GM12878 (cell line): ENCODE data around the gene MR1. TPM values are rescaled to one million over a fixed set of nuclear protein-coding genes. Genes with fewer than 3 reads are reported as not detected.

ENCODE experiments used
- ASH2L ChIP-seq: fragments of 300-600, 200-600 bp; sonication (generic); IDR thresholded peaks from 2 replicates; pipeline ENCODE4 v1.6.1; 2017; ENCODE audit warnings: low read depth, mild to moderate bottlenecking, borderline replicate concordance
- CREM ChIP-seq: IDR thresholded peaks from 2 replicates; pipeline ENCODE4 v1.6.1; 2014; ENCODE audit warnings: antibody characterized with exemption, low read depth
- CUX1 ChIP-seq: IDR thresholded peaks from 2 replicates; pipeline ENCODE4 v1.6.1; 2012; ENCODE audit warnings: improper control_type of control experiment, low read depth, low read length; ENCODE audit not compliant: insufficient replicate concordance
- HDAC6 ChIP-seq: fragments of 200-600 bp; sonication (generic); IDR thresholded peaks from one replicate; pipeline ENCODE4 v1.8.0; 2017; ENCODE audit warnings: antibody characterized with exemption; ENCODE audit not compliant: unreplicated experiment
- NFIC ChIP-seq: IDR thresholded peaks from 2 replicates; pipeline ENCODE4 v1.6.1; 2012; ENCODE audit warnings: low read depth, mild to moderate bottlenecking, inconsistent platforms, low read length, moderate library complexity
- NR2C1 ChIP-seq: fragments of 450-650 bp; IDR thresholded peaks from 2 replicates; pipeline ENCODE4 v1.6.1; 2017; ENCODE audit warnings: antibody characterized with exemption, mild to moderate bottlenecking, moderate library complexity
- NRF1 ChIP-seq: conservative IDR thresholded peaks from 2 replicates; pipeline ENCODE4 v1.6.1; 2011; ENCODE audit warnings: mild to moderate bottlenecking, low read depth, low read length, improper control_type of control experiment
- PKNOX1 ChIP-seq: fragments of 450-650 bp; IDR thresholded peaks from 2 replicates; pipeline ENCODE4 v1.6.1; 2016; ENCODE audit warnings: mild to moderate bottlenecking
- SIN3A ChIP-seq: IDR thresholded peaks from 2 replicates; pipeline ENCODE4 v1.6.1; 2012; ENCODE audit warnings: low read depth, low read length, improper control_type of control experiment
- SMAD5 ChIP-seq: IDR thresholded peaks from 2 replicates; pipeline ENCODE4 v1.6.1; 2016; ENCODE audit warnings: antibody characterized with exemption, low read depth
- polyA plus RNA-seq, 11 experiments: library from polyadenylated mRNA; depleted of rRNA in 4 of 11; unstranded in 6 of 11; stranded (reverse) in 5 of 11; fragments of >200 nt; fragmentation: Nextera tagmentation in 4 of 11; fragmentation: Illumina TruSeq in 1 of 11; extraction: Ambion mirVana in 4 of 11; extraction: Trizol in 1 of 11; gene quantifications; 1 replicate in 1 of 11; 2 replicates in 10 of 11; pipeline versions ENCODE4 v1.2.1 to v1.2.3, GENCODE V29; 2011 to 2016; ENCODE audit warnings: inconsistent platforms in 2 of 11, missing spikeins in 2 of 11, low read depth in 1 of 11
- total RNA-seq, 4 experiments: library from RNA; depleted of rRNA in 3 of 4; stranded (reverse); fragments of >200 nt in 3 of 4; fragmentation: Illumina TruSeq in 1 of 4; extraction: Trizol in 1 of 4; gene quantifications; 2 replicates each; pipeline versions ENCODE4 v1.2.1 to v1.2.3, GENCODE V29; 2013 to 2021

The MR1 gene
- total and polyA plus RNA-seq, 10 of the 15 experiments (the other 5 are each of a cell fraction or from before 2014, with no cell fraction given): 24.7 to 65.9 (median 30.9) TPM

GRCh38 chr1:180994262-180994661 lies 39.5 kb upstream of the MR1 start (continued):
- TF ChIP-seq CUX1: no peak
- TF ChIP-seq SIN3A: no peak
- TF ChIP-seq NFIC: no peak
- no peak for TF ChIP-seq NRF1
- no peak for TF ChIP-seq ASH2L
- no peak for TF ChIP-seq PKNOX1
- TF ChIP-seq NR2C1: no peak
- TF ChIP-seq SMAD5: no peak
- no peak for TF ChIP-seq CREM
- TF ChIP-seq HDAC6: no peak
